Loucy (cell line): ENCODE data around the gene MXD4.
"Not testable (repeated sequence)": the region's sequence is repeated elsewhere in the genome, so short reads cannot be mapped to it uniquely, and the experiment has no call there.

Source experiments
- H2AFZ ChIP-seq: fragments of 200-600 bp; sonication (generic); 2 replicates; pipeline ENCODE4 v1.6.0; 2016; ENCODE audit warnings: antibody characterized with exemption, mild to moderate bottlenecking, low read length, moderate library complexity
- H3F3A ChIP-seq: fragments of 200-600 bp; 2 replicates; pipeline ENCODE4 v1.6.0; 2016; ENCODE audit warnings: antibody characterized with exemption, low read depth, mild to moderate bottlenecking
- H3K27me3 ChIP-seq: fragments of 200-600 bp; sonication (generic); 2 replicates; pipeline ENCODE4 v1.6.1; 2014; ENCODE audit warnings: low read length, mild to moderate bottlenecking; ENCODE audit not compliant: insufficient read depth, poor library complexity, severe bottlenecking
- H3K36me3 ChIP-seq: fragments of 200-600 bp; sonication (generic); 2 replicates; pipeline ENCODE4 v1.6.1; 2016; ENCODE audit warnings: low read length; ENCODE audit not compliant: insufficient read depth
- H3K4me1 ChIP-seq: fragments of 200-600 bp; sonication (generic); 2 replicates; pipeline ENCODE4 v1.5.1; 2014; ENCODE audit warnings: low read length, mild to moderate bottlenecking; ENCODE audit not compliant: insufficient read depth, poor library complexity, severe bottlenecking
- H3K4me2 ChIP-seq: fragments of 200-600 bp; sonication (generic); 2 replicates; pipeline ENCODE4 v1.6.0; 2014; ENCODE audit warnings: antibody characterized with exemption, low read length, low read depth, mild to moderate bottlenecking; ENCODE audit not compliant: poor library complexity, severe bottlenecking
- H3K4me3 ChIP-seq: fragments of 200-600 bp; sonication (generic); 2 replicates; pipeline ENCODE4 v1.5.1; 2014; ENCODE audit warnings: low read length, mild to moderate bottlenecking, mixed read lengths; ENCODE audit not compliant: poor library complexity, severe bottlenecking
- H3K79me2 ChIP-seq: fragments of 200-600 bp; sonication (generic); 2 replicates; pipeline ENCODE4 v1.6.1; 2014; ENCODE audit warnings: low read length; ENCODE audit not compliant: insufficient read depth
- H3K9ac ChIP-seq: fragments of 200-600 bp; sonication (generic); 2 replicates; pipeline ENCODE4 v1.6.0; 2014; ENCODE audit warnings: mild to moderate bottlenecking, low read depth, low read length, moderate library complexity; ENCODE audit not compliant: poor library complexity, severe bottlenecking
- H3K9me2 ChIP-seq: fragments of 200-600 bp; sonication (generic); replicated peaks from 2 replicates; pipeline ENCODE4 v1.6.1; 2016; ENCODE audit warnings: low read depth, low read length, mixed read lengths
- H3K9me3 ChIP-seq: fragments of 200-600 bp; sonication (generic); 2 replicates; pipeline ENCODE4 v1.6.1; 2014; ENCODE audit warnings: mild to moderate bottlenecking, antibody characterized with exemption, low read length, low read depth; ENCODE audit not compliant: insufficient read depth
- H4K20me1 ChIP-seq: fragments of 200-600 bp; sonication (generic); 2 replicates; pipeline ENCODE4 v1.6.0; 2014; ENCODE audit warnings: antibody characterized with exemption, low read length, mild to moderate bottlenecking; ENCODE audit not compliant: insufficient read depth, poor library complexity, severe bottlenecking
- CTCF ChIP-seq: fragments of 200-600 bp; sonication (generic); conservative IDR thresholded peaks from 2 replicates; pipeline ENCODE4 v1.5.1; 2014; ENCODE audit warnings: mild to moderate bottlenecking, antibody characterized with exemption, low read length
- EZH2phosphoT487 ChIP-seq: fragments of 200-600 bp; IDR thresholded peaks from 2 replicates; pipeline ENCODE4 v1.6.1; 2018; ENCODE audit warnings: antibody characterized with exemption, mild to moderate bottlenecking, moderate library complexity, borderline replicate concordance

The MXD4 gene

GRCh38 chr4:2276581-2277325, 14.8 kb upstream of the MXD4 start:
- H3K4me1 ChIP-seq: peaks cover 30% of the 10 kb centered on the region
- TF ChIP-seq EZH2phosphoT487 (no peak), CTCF (no peak)
- H2AFZ ChIP-seq: no peak overlapping the region
- H3K4me3 ChIP-seq: no peak overlapping the region
- H4K20me1 ChIP-seq: no peaks in the 10 kb centered on the region
- H3K36me3 ChIP-seq: no peaks in the 10 kb centered on the region
- peaks cover 4% of the 10 kb centered on the region for H3F3A ChIP-seq
- H3K9me3 ChIP-seq: no peaks in the 10 kb centered on the region
- no peak overlapping the region for H3K4me2 ChIP-seq
- no peak overlapping the region for H3K9ac ChIP-seq
- H3K9me2 ChIP-seq: no peaks in the 10 kb centered on the region
- no peaks in the 10 kb centered on the region for H3K79me2 ChIP-seq
- H3K27me3 ChIP-seq: no peaks in the 10 kb centered on the region

- no peaks in the 10 kb centered on the region for H3K9me3 ChIP-seq
- no peak for TF ChIP-seq EZH2phosphoT487
- no peak for TF ChIP-seq CTCF
- no peaks in the 10 kb centered on the region for H3K79me2 ChIP-seq
- H3K4me3 ChIP-seq: no peak overlapping the region
- H2AFZ ChIP-seq: no peak overlapping the region
- H3K9me2 ChIP-seq: no peaks in the 10 kb centered on the region
- H3K4me1 ChIP-seq: peaks cover 19% of the 10 kb centered on the region
- H3K4me2 ChIP-seq: no peak overlapping the region
- H3K27me3 ChIP-seq: no peaks in the 10 kb centered on the region
- no peaks in the 10 kb centered on the region for H4K20me1 ChIP-seq
- H3K9ac ChIP-seq: no peak overlapping the region
- no peaks in the 10 kb centered on the region for H3F3A ChIP-seq
- no peaks in the 10 kb centered on the region for H3K36me3 ChIP-seq
These were observed 13.8 kb upstream of the MXD4 start for GRCh38 chr4:2275546-2276251.

GRCh38 chr4:2275044-2275397, 13.1 kb upstream of the MXD4 start:
- H3K4me2 ChIP-seq, H3K9ac ChIP-seq, H3K27me3 ChIP-seq, H3K79me2 ChIP-seq, H3K9me3 ChIP-seq, H3F3A ChIP-seq, H2AFZ ChIP-seq, H4K20me1 ChIP-seq, H3K9me2 ChIP-seq, H3K4me3 ChIP-seq, H3K36me3 ChIP-seq: not testable (repeated sequence)
- H3K4me1 ChIP-seq: peaks cover 16% of the 10 kb centered on the region
